Uterus (tissue), 2 donors: ENCODE results near the gene PLB1.

Source experiments
- CTCF ChIP-seq, 4 experiments: fragments of 200-600 bp in 2 of 4; fragments of 450-650 bp in 2 of 4; sonication (generic) in 2 of 4; IDR thresholded peaks; one replicate each; pipeline ENCODE4 v1.5.1; 2016 to 2019; ENCODE audit warnings: antibody characterized with exemption in 4 of 4, mild to moderate bottlenecking in 2 of 4, moderate library complexity in 1 of 4
- POLR2A ChIP-seq, 2 donors: fragments of 450-650 bp; IDR thresholded peaks; one replicate each; pipeline ENCODE4 v1.6.1; 2016; ENCODE audit warnings: antibody characterized with exemption in 2 of 2, mild to moderate bottlenecking in 1 of 2, moderate library complexity in 1 of 2

DNA sequence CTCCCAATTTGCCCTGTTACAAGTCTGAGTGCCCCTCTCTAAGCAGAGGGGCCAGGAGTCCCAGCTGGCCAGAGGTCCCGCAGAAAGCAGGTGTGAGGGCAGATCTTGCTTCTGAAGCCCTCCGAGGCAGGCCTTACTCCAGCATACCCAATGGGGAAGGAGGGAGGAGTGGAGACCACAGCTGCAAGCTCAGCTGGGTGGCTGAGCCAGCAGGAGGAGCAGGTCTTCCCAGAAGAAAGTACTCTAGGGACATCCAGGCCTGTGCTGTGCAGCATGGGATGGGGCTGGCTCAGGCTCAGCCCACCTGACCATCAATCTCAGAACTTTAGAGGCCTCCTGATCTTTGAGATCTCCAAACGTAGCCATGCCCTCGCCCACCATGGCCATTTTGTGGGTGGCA, 31.3 kb downstream of the PLB1 start:
- no peak for TF ChIP-seq CTCF (IDR thresholded peaks at IDR 0.05)
- no peak for TF ChIP-seq POLR2A (IDR thresholded peaks at IDR 0.05)
